K562 (cell line): ENCODE results near the gene TTLL11. TPM values are rescaled to one million over a fixed set of nuclear protein-coding genes. Genes with fewer than 3 reads are reported as not detected.

Experiments
- CBX1 ChIP-seq: sonication (generic); IDR thresholded peaks from 2 replicates; pipeline ENCODE4 v1.6.1; 2016; ENCODE audit warnings: antibody characterized with exemption, low read depth, mild to moderate bottlenecking
- CC2D1A ChIP-seq: fragments of 450-650 bp; IDR thresholded peaks from 2 replicates; pipeline ENCODE4 v1.6.1; 2017; ENCODE audit warnings: mild to moderate bottlenecking
- CHD7 ChIP-seq: fragments of 200-600 bp; sonication (generic); IDR thresholded peaks from one replicate; pipeline ENCODE4 v1.6.1; 2012; ENCODE audit warnings: mild to moderate bottlenecking, low read depth, low read length, inconsistent platforms
- GATAD2A ChIP-seq: fragments of 450-650 bp; IDR thresholded peaks from 2 replicates; pipeline ENCODE4 v1.6.1; 2017
- KLF1 ChIP-seq: fragments of 450-650 bp; IDR thresholded peaks from 2 replicates; pipeline ENCODE4 v1.6.1; 2016; ENCODE audit warnings: missing genetic modification characterization, missing compliant biosample characterization
- MCM2 ChIP-seq: fragments of 450-650 bp; IDR thresholded peaks from 2 replicates; pipeline ENCODE4 v1.6.1; 2017; ENCODE audit warnings: low read depth, mild to moderate bottlenecking
- NR4A1 ChIP-seq, 2 experiments: fragments of 250-450 bp in 1 of 2; fragments of 450-650 bp in 1 of 2; sonication (Bioruptor Pico) in 1 of 2; IDR thresholded peaks; 2 replicates each; pipeline versions ENCODE4 v1.4.0 to v1.6.1; 2016 to 2020; ENCODE audit warnings: mild to moderate bottlenecking in 2 of 2, missing compliant biosample characterization in 1 of 2, missing genetic modification characterization in 1 of 2, moderate library complexity in 1 of 2
- PHF21A ChIP-seq: fragments of 450-650 bp; IDR thresholded peaks from 2 replicates; pipeline ENCODE4 v1.6.1; 2017; ENCODE audit warnings: low read depth, borderline replicate concordance
- POLR2A ChIP-seq: fragments of 450-650 bp; conservative IDR thresholded peaks from 2 replicates; pipeline ENCODE4 v1.6.1; 2016
- POLR2H ChIP-seq: IDR thresholded peaks from 2 replicates; pipeline ENCODE4 v1.6.1; 2016; ENCODE audit warnings: missing genetic modification characterization, low read depth, mild to moderate bottlenecking, control low read depth, missing compliant biosample characterization, moderate library complexity
- SMAD1 ChIP-seq: fragments of 150-350 bp; IDR thresholded peaks from 2 replicates; pipeline ENCODE4 v1.6.1; 2014; ENCODE audit warnings: low read length, low read depth; ENCODE audit not compliant: partially characterized antibody
- SMAD4 ChIP-seq: fragments of 250-450 bp; sonication (Bioruptor Pico); conservative IDR thresholded peaks from 2 replicates; pipeline ENCODE4 v1.8.0; 2021; ENCODE audit warnings: inconsistent platforms, mild to moderate bottlenecking, moderate library complexity
- TCF7L2 ChIP-seq: fragments of 150-350 bp; IDR thresholded peaks from 2 replicates; pipeline ENCODE4 v1.6.1; 2016; ENCODE audit warnings: low read depth, mild to moderate bottlenecking, low read length, moderate library complexity
- ZNF695 ChIP-seq: fragments of 450-650 bp; formaldehyde crosslinking; IDR thresholded peaks from 2 replicates; pipeline ENCODE4 v1.4.0; 2020; ENCODE audit warnings: mild to moderate bottlenecking, moderate library complexity
- polyA plus RNA-seq, 8 experiments: library from polyadenylated mRNA; depleted of rRNA in 4 of 8; stranded (reverse) in 5 of 8; unstranded in 3 of 8; fragments of >200 nt; fragmentation: Nextera tagmentation in 2 of 8; fragmentation: Illumina TruSeq in 1 of 8; extraction: Ambion mirVana in 2 of 8; extraction: Trizol in 1 of 8; gene quantifications; 2 replicates each; pipeline versions ENCODE4 v1.2.1 to v1.2.3, GENCODE V29; 2011 to 2014; ENCODE audit warnings: inconsistent platforms in 1 of 8, missing spikeins in 1 of 8
- total RNA-seq, 7 experiments: library from RNA; depleted of rRNA in 6 of 7; stranded (reverse); fragments of >200 nt in 6 of 7; fragmentation: Illumina TruSeq in 2 of 7; extraction: Trizol in 2 of 7; gene quantifications; 2 replicates each; pipeline versions ENCODE4 v1.2.1 to v1.2.3, GENCODE V29; 2011 to 2021; ENCODE audit warnings: low replicate concordance in 1 of 7
- TF ChIP-seq, protein P1 (sequence below): sonication (generic); formaldehyde crosslinking; IDR thresholded peaks from 2 replicates; pipeline ENCODE4 v1.5.0; 2020; ENCODE audit warnings: missing genetic modification reagents
- TF ChIP-seq, protein P2 (sequence below): fragments of 450-650 bp; formaldehyde crosslinking; IDR thresholded peaks from 2 replicates; pipeline ENCODE4 v1.4.0; 2022; ENCODE audit warnings: missing genetic modification characterization

Gene TTLL11
- total and polyA plus RNA-seq, 9 of the 15 experiments (the other 6 are each of a cell fraction or from before 2014, with no cell fraction given): 0.83 to 4.4 (median 2.7) TPM

DNA sequence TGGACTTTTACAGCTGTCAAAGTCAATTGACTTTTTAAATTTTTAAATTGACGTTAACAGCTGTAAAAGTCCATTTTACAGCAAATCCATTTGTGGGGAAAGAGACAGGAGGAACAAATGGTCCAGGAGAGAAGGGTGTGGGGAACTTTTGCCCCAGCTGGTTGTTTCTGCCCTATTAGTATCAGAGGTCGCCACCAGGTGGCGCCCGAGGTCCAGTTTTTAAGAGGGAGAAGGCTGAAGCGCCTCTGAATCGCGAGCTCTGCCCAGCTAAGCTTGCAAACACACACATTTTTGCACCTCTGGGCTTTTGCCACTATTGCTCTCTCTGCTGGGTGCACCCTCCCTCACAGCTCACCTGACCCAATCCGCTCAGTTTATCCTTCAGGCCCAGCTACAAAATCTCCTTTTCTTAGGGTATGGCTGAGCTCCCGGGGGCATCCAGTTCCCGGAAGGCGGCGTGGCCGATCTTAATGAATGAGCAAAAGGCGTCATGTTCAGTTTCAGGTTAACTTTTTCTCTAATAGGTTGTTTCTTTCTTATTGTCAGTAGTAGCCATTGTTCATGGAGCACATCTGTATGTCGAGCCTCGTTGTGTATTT is 6.3 kb upstream of the TTLL11 start (continued):
- TF ChIP-seq CHD7 (no peak), TCF7L2 (no peak), CC2D1A (0 out of 2 replicates have a peak, but pooled peaks have one; percentile 16), GATAD2A (no peak), PHF21A (no peak), NR4A1 (CRISPR knock-in tag; IDR thresholded peaks at IDR 0.05) (no peak), NR4A1 (tag; IDR thresholded peaks at IDR 0.05) (no peak), POLR2H (tag) (no peak), MCM2 (no peak), KLF1 (tag) (no peak), SMAD1 (no peak), CBX1 (no peak), SMAD4 (CRISPR knock-in tag) (0 out of 2 replicates have a peak, but pooled peaks have one; percentile 29), POLR2A (no peak), ZNF695 (CRISPR knock-in tag) (no peak)
- TF ChIP-seq, protein P1, sequence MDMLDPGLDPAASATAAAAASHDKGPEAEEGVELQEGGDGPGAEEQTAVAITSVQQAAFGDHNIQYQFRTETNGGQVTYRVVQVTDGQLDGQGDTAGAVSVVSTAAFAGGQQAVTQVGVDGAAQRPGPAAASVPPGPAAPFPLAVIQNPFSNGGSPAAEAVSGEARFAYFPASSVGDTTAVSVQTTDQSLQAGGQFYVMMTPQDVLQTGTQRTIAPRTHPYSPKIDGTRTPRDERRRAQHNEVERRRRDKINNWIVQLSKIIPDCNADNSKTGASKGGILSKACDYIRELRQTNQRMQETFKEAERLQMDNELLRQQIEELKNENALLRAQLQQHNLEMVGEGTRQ (CRISPR knock-in tag): no peak
- TF ChIP-seq, protein P2, sequence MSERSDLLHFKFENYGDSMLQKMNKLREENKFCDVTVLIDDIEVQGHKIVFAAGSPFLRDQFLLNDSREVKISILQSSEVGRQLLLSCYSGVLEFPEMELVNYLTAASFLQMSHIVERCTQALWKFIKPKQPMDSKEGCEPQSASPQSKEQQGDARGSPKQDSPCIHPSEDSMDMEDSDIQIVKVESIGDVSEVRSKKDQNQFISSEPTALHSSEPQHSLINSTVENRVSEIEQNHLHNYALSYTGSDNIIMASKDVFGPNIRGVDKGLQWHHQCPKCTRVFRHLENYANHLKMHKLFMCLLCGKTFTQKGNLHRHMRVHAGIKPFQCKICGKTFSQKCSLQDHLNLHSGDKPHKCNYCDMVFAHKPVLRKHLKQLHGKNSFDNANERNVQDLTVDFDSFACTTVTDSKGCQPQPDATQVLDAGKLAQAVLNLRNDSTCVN (CRISPR knock-in tag): no peak
